GM18868 (cell line): ENCODE results near the gene APOC4.

ENCODE experiments used
- ATAC-seq: cut with Tn5 transposase; IDR thresholded peaks from one replicate; pipeline ENCODE4 v1.9.1; 2021; ENCODE audit warnings: mild to moderate bottlenecking, moderate library complexity; ENCODE audit not compliant: unreplicated experiment

Gene APOC4

DNA sequence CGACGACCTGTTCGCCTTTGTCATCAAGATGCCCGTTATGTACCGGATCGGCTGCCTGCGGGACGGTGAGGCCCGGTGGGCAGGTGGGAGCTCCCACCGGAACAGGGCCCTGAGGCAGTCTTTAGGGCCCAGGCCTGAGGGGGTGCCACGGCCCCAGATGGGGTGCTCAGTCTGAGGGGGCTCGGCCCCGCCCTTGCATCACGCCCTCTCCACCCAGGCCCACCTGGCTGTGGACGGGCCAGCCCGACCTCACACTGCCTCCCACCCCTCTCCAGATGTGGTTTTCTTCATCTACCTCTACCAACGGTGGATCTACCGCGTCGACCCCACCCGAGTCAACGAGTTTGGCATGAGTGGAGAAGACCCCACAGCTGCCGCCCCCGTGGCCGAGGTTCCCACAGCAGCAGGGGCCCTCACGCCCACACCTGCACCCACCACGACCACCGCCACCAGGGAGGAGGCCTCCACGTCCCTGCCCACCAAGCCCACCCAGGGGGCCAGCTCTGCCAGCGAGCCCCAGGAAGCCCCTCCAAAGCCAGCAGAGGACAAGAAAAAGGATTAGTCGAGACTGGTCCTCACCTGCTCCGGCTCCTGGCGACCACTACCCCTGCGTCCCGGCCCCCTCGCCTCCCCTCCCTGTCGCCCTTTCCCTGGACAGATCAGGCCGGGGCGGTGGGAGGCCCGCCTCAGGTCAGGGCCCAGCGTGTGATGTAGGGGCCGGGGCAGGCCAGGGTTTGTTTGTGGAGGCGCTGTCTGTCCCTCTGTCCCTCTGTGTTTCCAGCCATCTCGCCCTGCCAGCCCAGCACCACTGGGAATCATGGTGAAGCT is 50.5 kb downstream of the APOC4 start:
- ATAC-seq: no peak

DNA sequence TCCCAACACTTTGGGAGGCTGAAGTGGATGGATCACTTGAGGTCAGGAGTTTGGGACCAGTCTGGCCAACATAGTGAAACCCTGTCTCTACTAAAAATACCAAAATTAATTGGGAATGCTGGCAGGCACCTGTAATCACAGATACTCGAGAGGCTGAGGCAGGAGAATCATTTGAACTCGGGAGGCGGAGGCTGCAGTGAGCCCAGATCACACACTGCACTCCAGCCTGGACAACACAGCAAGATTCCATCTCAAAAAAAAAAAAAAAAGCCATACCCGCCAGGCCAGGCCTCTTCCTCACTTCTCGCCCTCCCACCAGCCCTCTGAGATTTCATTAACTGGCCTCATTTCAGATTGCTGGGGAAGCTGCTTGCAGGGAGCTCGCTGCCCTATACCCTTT is 51.5 kb downstream of the APOC4 start:
- no peak for ATAC-seq

GRCh38 chr19:44993926-44994537 is 52.0 kb downstream of the APOC4 start:
- no peak for ATAC-seq
